Neural progenitor cell (in vitro differentiated cells): ENCODE data around the gene SLC45A1.

Experiments
- EZH2 ChIP-seq: fragments of 200-600 bp; sonication (generic); IDR thresholded peaks from 2 replicates; pipeline ENCODE4 v1.6.1; 2017; ENCODE audit warnings: antibody characterized with exemption, mild to moderate bottlenecking, moderate library complexity
- TF ChIP-seq, protein P1 (sequence below): fragments of 200-600 bp; sonication (generic); IDR thresholded peaks from 2 replicates; pipeline ENCODE4 v1.5.1; 2017; ENCODE audit warnings: antibody characterized with exemption, mild to moderate bottlenecking

DNA sequence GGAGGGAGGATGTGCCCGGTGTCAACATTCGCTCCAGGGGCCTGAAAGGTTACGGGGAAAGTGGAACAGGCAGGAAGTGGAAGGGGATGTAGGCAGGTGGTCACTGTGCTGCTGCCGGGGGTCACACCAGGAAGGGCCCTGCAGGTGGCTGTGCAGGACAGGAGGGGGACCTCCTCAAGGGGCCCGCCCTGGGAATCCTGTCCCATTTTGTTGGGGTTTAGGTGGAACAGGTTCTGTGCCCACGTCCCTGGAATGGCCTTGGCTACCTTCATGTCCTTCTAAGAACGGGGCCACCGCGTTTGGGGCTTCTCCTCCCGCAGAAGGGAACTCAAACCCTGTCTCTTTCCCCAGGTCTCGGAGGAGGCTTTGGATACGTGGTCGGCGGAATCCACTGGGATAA lies 11.9 kb downstream of the SLC45A1 start:
- TF ChIP-seq, protein P1, sequence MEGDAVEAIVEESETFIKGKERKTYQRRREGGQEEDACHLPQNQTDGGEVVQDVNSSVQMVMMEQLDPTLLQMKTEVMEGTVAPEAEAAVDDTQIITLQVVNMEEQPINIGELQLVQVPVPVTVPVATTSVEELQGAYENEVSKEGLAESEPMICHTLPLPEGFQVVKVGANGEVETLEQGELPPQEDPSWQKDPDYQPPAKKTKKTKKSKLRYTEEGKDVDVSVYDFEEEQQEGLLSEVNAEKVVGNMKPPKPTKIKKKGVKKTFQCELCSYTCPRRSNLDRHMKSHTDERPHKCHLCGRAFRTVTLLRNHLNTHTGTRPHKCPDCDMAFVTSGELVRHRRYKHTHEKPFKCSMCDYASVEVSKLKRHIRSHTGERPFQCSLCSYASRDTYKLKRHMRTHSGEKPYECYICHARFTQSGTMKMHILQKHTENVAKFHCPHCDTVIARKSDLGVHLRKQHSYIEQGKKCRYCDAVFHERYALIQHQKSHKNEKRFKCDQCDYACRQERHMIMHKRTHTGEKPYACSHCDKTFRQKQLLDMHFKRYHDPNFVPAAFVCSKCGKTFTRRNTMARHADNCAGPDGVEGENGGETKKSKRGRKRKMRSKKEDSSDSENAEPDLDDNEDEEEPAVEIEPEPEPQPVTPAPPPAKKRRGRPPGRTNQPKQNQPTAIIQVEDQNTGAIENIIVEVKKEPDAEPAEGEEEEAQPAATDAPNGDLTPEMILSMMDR: no peak
- TF ChIP-seq EZH2: no peak
